ENCODE data around the gene AGAP1.

- TF ChIP-seq CTCF (IDR thresholded peaks at IDR 0.05) = no peak
- TF ChIP-seq EZH2 (IDR thresholded peaks at IDR 0.05) = no peak
- no peak for TF ChIP-seq EZH2phosphoT487 (IDR thresholded peaks at IDR 0.05)
Measured at GRCh38 chr2:235521844-235522243, 28.0 kb downstream of the AGAP1 start.

All from neural progenitor cell (in vitro differentiated cells).